GM12878 (cell line): ENCODE data around the gene KLF4. TPM values are rescaled to one million over a fixed set of nuclear protein-coding genes. Genes with fewer than 3 reads are reported as not detected.

Experiments used
- ATAC-seq: fragments of 200-7000 bp; cut with Tn5 transposase; 3 replicates; pipeline ENCODE4 v1.9.1; 2020; ENCODE audit warnings: mild to moderate bottlenecking, moderate library complexity
- BruUV-seq: library from RNA; stranded (reverse); fragments of 400-500 nt; replicated peaks from 2 replicates; lab custom pipeline; 2021; lab: Mats Ljungman, UMichigan
- CTCF ChIA-PET: fragments of 300-600 bp; sonication (Branson Sonifier 250); formaldehyde crosslinking; extraction: SDS; loops from one replicate; lab custom pipeline; 2021; ENCODE audit warnings: inconsistent platforms; lab: Yijun Ruan, JAX
- POLR2A ChIA-PET: fragments of 350-600 bp; formaldehyde crosslinking; extraction: SDS; loops from one replicate; lab custom pipeline; 2021; ENCODE audit warnings: inconsistent platforms; lab: Charles Lee
- RAD21 ChIA-PET: fragments of 300-600 bp; sonication (Branson Sonifier 250); formaldehyde crosslinking; loops from one replicate; lab custom pipeline; 2023; ENCODE audit warnings: antibody characterized with exemption; ENCODE audit not compliant: unreplicated experiment; lab: Charles Lee
- SMC1A ChIA-PET: fragments of 300-600 bp; sonication (Branson Sonifier 250); formaldehyde crosslinking; loops from one replicate; lab custom pipeline; 2023; ENCODE audit not compliant: unreplicated experiment, uncharacterized antibody; lab: Charles Lee
- DNase-seq: peaks from one replicate; pipeline ENCODE4 v3.0.0-alpha.2; 2011; ENCODE audit warnings: low read depth, low spot score
- FAIRE-seq: peaks from 3 replicates; lab custom pipeline; 2011; peaks lifted over from hg19 to GRCh38; lab: Jason Lieb, UNC
- H2AFZ ChIP-seq: 2 replicates; pipeline ENCODE4 v1.6.0; 2011; ENCODE audit warnings: low read depth, low read length, control low read depth; ENCODE audit not compliant: control insufficient read depth
- H3K27ac ChIP-seq: 2 replicates; pipeline ENCODE4 v1.5.1; 2011; ENCODE audit warnings: control low read depth; ENCODE audit not compliant: control insufficient read depth, insufficient read depth
- H3K27me3 ChIP-seq, 2 experiments: replicated peaks in 1 of 2; 2 replicates each; pipeline versions ENCODE4 v1.6.0 to v1.6.1; 2011; ENCODE audit warnings: low read length in 1 of 2; ENCODE audit not compliant: control insufficient read depth in 2 of 2, insufficient read depth in 2 of 2
- H3K36me3 ChIP-seq, 2 experiments: 2 replicates each; pipeline ENCODE4 v1.5.1; 2011; ENCODE audit warnings: low read length in 1 of 2; ENCODE audit not compliant: control insufficient read depth in 2 of 2, insufficient read depth in 2 of 2
- H3K4me1 ChIP-seq: 2 replicates; pipeline ENCODE4 v1.6.1; 2011; ENCODE audit warnings: mild to moderate bottlenecking, low read length, moderate library complexity, mixed read lengths; ENCODE audit not compliant: control insufficient read depth, insufficient read depth
- H3K4me2 ChIP-seq: 2 replicates; pipeline ENCODE4 v1.6.0; 2011; ENCODE audit warnings: control low read depth; ENCODE audit not compliant: control insufficient read depth, insufficient read depth
- H3K4me3 ChIP-seq: fragments of 200-600 bp; sonication (generic); 2 replicates; pipeline ENCODE4 v1.5.1; 2016
- H3K79me2 ChIP-seq: 2 replicates; pipeline ENCODE4 v1.6.0; 2011; ENCODE audit warnings: low read length; ENCODE audit not compliant: control insufficient read depth, insufficient read depth
- H3K9ac ChIP-seq: 2 replicates; pipeline ENCODE4 v1.8.0; 2011; ENCODE audit warnings: low read length, control low read depth, mixed read lengths; ENCODE audit not compliant: control insufficient read depth, insufficient read depth
- H3K9me3 ChIP-seq: replicated peaks from 3 replicates; pipeline ENCODE4 v1.5.1; 2011; ENCODE audit warnings: mild to moderate bottlenecking, low read length; ENCODE audit not compliant: control insufficient read depth, insufficient read depth
- H4K20me1 ChIP-seq: 2 replicates; pipeline ENCODE4 v1.6.0; 2011; ENCODE audit not compliant: control insufficient read depth, insufficient read depth
- RAD21 ChIP-seq: IDR thresholded peaks from 2 replicates; pipeline ENCODE4 v1.6.1; 2011; ENCODE audit warnings: mild to moderate bottlenecking, low read depth, low read length, moderate library complexity; ENCODE audit not compliant: insufficient read depth
- RUNX3 ChIP-seq: IDR thresholded peaks from 2 replicates; pipeline ENCODE4 v1.6.1; 2012; ENCODE audit warnings: low read length, inconsistent platforms
- SMC3 ChIP-seq: IDR thresholded peaks from 2 replicates; pipeline ENCODE4 v1.6.1; 2011; ENCODE audit warnings: low read length, improper control_type of control experiment, borderline replicate concordance
- SPI1 ChIP-seq: IDR thresholded peaks from 2 replicates; pipeline ENCODE4 v1.6.1; 2011; ENCODE audit warnings: low read depth, mild to moderate bottlenecking, low read length, moderate library complexity, borderline replicate concordance; ENCODE audit not compliant: insufficient read depth
- WGBS: methylation state at CpG from one replicate; pipeline ENCODE4 v1.1.6; 2016; ENCODE audit warnings: low lambda C conversion rate; ENCODE audit not compliant: insufficient replicate concordance, insufficient coverage; ENCODE audit errors: missing lambda C conversion rate; 5-methylcytosine and 5-hydroxymethylcytosine counted together
- in situ Hi-C: fragments of 300-500 bp; cut with MboI; formaldehyde crosslinking; loops from 9 replicates; pipeline ENCODE4 v1.14.3; 2018; ENCODE audit warnings: mixed read lengths
- intact Hi-C: fragments of 100-400 bp; cut with micrococcal nuclease; formaldehyde crosslinking; loops from one replicate; pipeline ENCODE4 v1.14.2; 2022; ENCODE audit not compliant: unreplicated experiment
- polyA plus RNA-seq, 11 experiments: library from polyadenylated mRNA; depleted of rRNA in 4 of 11; unstranded in 6 of 11; stranded (reverse) in 5 of 11; fragments of >200 nt; fragmentation: Nextera tagmentation in 4 of 11; fragmentation: Illumina TruSeq in 1 of 11; extraction: Ambion mirVana in 4 of 11; extraction: Trizol in 1 of 11; gene quantifications; 1 replicate in 1 of 11; 2 replicates in 10 of 11; pipeline versions ENCODE4 v1.2.1 to v1.2.3, GENCODE V29; 2011 to 2016; ENCODE audit warnings: inconsistent platforms in 2 of 11, missing spikeins in 2 of 11, low read depth in 1 of 11
- total RNA-seq, 4 experiments: library from RNA; depleted of rRNA in 3 of 4; stranded (reverse); fragments of >200 nt in 3 of 4; fragmentation: Illumina TruSeq in 1 of 4; extraction: Trizol in 1 of 4; gene quantifications; 2 replicates each; pipeline versions ENCODE4 v1.2.1 to v1.2.3, GENCODE V29; 2013 to 2021
- TF ChIP-seq, protein P1 (sequence below), 3 experiments: IDR thresholded peaks in 2 of 3; conservative IDR thresholded peaks in 1 of 3; 2 replicates each; pipeline ENCODE4 v1.5.1; 2011; ENCODE audit warnings: low read depth in 3 of 3, low read length in 3 of 3, mild to moderate bottlenecking in 3 of 3, control low read depth in 2 of 3, moderate library complexity in 2 of 3, inconsistent platforms in 1 of 3, mixed read lengths in 1 of 3; ENCODE audit not compliant: control insufficient read depth in 2 of 3, insufficient read depth in 1 of 3; ENCODE audit errors: extremely low read depth in 1 of 3

The KLF4 gene
- total and polyA plus RNA-seq, 10 of the 15 experiments (the other 5 are each of a cell fraction or from before 2014, with no cell fraction given): 0.03 to 0.40 (median 0.10) TPM; not detected in 1

DNA sequence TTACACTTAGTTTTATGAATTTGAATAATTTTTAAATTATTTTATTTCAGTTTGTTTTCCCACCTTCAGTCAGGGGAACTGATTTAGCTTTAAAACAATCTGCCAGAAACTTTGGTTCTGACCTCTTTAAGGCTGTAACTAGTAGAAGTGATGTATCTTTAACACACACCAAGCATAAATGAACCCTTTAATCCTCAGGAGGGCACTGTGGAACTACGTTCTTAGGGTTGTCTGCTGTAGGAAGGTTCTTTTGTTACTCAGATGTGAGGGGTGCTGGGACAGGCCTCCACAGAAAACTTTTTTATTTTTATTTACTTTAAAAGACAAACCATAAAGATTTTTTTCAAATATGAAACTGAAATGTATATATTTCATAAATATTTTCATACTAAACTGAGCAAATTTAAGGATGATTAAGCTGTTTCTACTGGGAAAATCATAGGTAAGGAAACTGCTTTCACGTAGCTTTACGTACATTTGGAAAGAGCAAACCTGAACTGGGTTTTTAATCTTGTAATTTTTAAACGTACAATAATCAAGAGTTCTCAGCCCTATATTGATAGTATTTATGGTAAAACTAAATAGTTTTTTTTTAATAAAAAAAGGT lies 5.3 kb downstream of the KLF4 start:
- no peak overlapping the region for H3K4me3 ChIP-seq
- intact Hi-C loops (loop anchor here (2.0 to 5.0 kb wide), 4 partner anchors 789 to 1278 kb away; no protein-coding TSS in a partner anchor), in situ Hi-C loops (loop anchor here (25.0 kb wide), 1 partner anchor 778 kb away; no protein-coding TSS in a partner anchor)
- H4K20me1 ChIP-seq: no peaks in the 10 kb centered on the region
- ChIA-PET RAD21 (interaction anchor here (0.9 to 2.3 kb wide), 5 partner anchors 87 to 1276 kb away, joined by 3 to 8 read pairs (median 3); no protein-coding TSS in a partner anchor), SMC1A (interaction anchor here (0.7 to 2.4 kb wide), 10 partner anchors 19 to 1277 kb away, joined by 3 to 18 read pairs (median 4); no protein-coding TSS in a partner anchor), CTCF (interaction anchor here (0.6 to 3.2 kb wide), 14 partner anchors 11 to 1470 kb away, joined by 3 to 27 read pairs (median 3); no protein-coding TSS in a partner anchor), POLR2A (no interaction called here)
- H3K9me3 ChIP-seq: no peaks in the 10 kb centered on the region; the same call in 2 of the 3 replicates
- FAIRE-seq (peak; percentile 62), DNase-seq (peak; percentile 7), ATAC-seq (peak; percentile 91)
- no peak overlapping the region for H2AFZ ChIP-seq
- H3K79me2 ChIP-seq: no peaks in the 10 kb centered on the region
- H3K4me1 ChIP-seq: 0 out of 2 replicates have a peak, but pooled peaks cover 2% of the 10 kb centered on the region
- H3K36me3 ChIP-seq: no peaks in the 10 kb centered on the region
- no peak overlapping the region for H3K4me2 ChIP-seq
- peaks cover 4 to 15% of the 10 kb centered on the region in 2 experiments; a peak in 3 of 4 replicates for H3K27me3 ChIP-seq
- H3K27ac ChIP-seq: no peak overlapping the region
- no peak overlapping the region for H3K9ac ChIP-seq
- BruUV-seq: no TSS peak
- no peak for TF ChIP-seq RUNX3
- TF ChIP-seq RAD21: peak; percentile 82
- no peak for TF ChIP-seq SPI1
- TF ChIP-seq, protein P1, sequence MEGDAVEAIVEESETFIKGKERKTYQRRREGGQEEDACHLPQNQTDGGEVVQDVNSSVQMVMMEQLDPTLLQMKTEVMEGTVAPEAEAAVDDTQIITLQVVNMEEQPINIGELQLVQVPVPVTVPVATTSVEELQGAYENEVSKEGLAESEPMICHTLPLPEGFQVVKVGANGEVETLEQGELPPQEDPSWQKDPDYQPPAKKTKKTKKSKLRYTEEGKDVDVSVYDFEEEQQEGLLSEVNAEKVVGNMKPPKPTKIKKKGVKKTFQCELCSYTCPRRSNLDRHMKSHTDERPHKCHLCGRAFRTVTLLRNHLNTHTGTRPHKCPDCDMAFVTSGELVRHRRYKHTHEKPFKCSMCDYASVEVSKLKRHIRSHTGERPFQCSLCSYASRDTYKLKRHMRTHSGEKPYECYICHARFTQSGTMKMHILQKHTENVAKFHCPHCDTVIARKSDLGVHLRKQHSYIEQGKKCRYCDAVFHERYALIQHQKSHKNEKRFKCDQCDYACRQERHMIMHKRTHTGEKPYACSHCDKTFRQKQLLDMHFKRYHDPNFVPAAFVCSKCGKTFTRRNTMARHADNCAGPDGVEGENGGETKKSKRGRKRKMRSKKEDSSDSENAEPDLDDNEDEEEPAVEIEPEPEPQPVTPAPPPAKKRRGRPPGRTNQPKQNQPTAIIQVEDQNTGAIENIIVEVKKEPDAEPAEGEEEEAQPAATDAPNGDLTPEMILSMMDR (IDR thresholded peaks at IDR 0.05 in 2 of 3, conservative IDR thresholded peaks at IDR 0.05 in 1 of 3; ENCODE audit: control insufficient read depth in 2 of 3, extremely low read depth in 1 of 3, insufficient read depth in 1 of 3, low read depth in 3 of 3, low read length in 3 of 3): peak; percentile 38 to 61 (median 45); a peak in 5 of 6 replicates
- TF ChIP-seq SMC3: peak; percentile 63; the same call in 1 of the 2 replicates
- WGBS: 50% methylated on average over 4 of the region's 4 CpGs
